Esophagus squamous epithelium (tissue), 4 donors: ENCODE data around the gene MGAT5B.

Experiments used
- POLR2A ChIP-seq, 4 donors: fragments of 450-650 bp; IDR thresholded peaks; one replicate each; pipeline ENCODE4 v1.6.1; 2017; ENCODE audit warnings: antibody characterized with exemption in 4 of 4, mild to moderate bottlenecking in 4 of 4, moderate library complexity in 3 of 4
- TF ChIP-seq, protein P1 (sequence below), 6 experiments: fragments of 450-650 bp in 4 of 6; fragments of 200-600 bp in 2 of 6; sonication (generic) in 2 of 6; IDR thresholded peaks; one replicate each; pipeline ENCODE4 v1.5.1; 2016 to 2019; ENCODE audit warnings: antibody characterized with exemption in 6 of 6, mild to moderate bottlenecking in 4 of 6, moderate library complexity in 4 of 6

DNA sequence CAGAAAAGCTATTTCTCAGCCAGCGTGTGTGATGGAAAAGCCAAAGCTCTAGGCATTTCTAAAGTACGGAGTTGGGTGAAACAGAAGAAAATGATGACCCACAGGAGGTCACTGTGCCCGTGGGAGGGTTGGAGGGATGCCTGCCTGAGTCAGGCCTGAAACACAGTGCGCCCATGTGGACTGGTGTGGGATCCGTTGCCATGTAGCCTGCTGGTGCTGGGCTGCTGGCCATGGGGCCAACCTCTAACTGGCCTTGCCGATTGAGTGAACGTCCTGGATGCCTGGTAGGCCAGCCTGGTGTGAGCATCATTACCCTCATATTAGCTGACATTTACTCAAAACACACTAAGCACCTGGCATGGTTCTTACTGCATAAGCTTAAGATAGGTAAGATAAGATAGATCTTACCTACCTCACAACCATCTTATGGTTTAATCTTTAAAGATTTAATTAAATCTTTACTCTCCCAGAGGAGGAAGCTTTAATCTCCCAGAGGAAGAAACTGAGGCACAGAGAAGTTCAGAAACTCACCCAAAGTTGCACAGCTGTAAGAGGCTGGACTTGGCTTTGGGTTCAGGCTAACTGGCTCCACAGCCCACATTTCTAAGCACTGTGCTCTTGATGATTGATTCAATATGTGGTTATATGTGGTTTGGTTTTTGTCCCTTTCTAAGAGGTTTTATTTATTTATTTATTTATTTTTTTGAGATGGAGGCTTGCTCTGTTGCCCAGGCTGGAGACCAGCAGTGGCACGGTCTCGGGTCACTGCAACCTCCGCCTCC, 15.7 kb downstream of the MGAT5B start:
- TF ChIP-seq, protein P1, sequence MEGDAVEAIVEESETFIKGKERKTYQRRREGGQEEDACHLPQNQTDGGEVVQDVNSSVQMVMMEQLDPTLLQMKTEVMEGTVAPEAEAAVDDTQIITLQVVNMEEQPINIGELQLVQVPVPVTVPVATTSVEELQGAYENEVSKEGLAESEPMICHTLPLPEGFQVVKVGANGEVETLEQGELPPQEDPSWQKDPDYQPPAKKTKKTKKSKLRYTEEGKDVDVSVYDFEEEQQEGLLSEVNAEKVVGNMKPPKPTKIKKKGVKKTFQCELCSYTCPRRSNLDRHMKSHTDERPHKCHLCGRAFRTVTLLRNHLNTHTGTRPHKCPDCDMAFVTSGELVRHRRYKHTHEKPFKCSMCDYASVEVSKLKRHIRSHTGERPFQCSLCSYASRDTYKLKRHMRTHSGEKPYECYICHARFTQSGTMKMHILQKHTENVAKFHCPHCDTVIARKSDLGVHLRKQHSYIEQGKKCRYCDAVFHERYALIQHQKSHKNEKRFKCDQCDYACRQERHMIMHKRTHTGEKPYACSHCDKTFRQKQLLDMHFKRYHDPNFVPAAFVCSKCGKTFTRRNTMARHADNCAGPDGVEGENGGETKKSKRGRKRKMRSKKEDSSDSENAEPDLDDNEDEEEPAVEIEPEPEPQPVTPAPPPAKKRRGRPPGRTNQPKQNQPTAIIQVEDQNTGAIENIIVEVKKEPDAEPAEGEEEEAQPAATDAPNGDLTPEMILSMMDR (IDR thresholded peaks at IDR 0.05) = no peak
- no peak for TF ChIP-seq POLR2A (IDR thresholded peaks at IDR 0.05)
